Measurements from ENCODE around the gene SLC25A13.

Gene SLC25A13

DNA sequence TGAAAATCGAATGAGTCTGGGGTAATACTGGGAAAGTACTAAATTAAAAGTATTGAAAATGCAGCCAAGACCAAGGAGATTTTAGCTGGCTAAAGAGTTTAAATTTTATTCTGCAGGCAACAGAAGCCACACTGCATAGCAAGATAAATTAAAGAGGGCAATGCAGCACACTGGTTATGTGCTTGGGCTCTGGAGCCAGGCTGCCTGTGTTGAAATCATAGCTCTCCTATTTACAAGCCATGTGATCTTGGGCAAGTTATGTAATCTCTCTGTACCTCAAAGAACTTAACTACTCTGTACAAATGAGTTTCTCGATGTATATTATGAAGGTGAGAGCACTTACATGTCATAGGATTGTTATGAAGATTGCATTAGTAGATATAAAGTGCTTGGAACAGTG is 9.9 kb downstream of the SLC25A13 start:
- Histone ChIP-seq H3K4me1 (ENCODE audit: control insufficient read depth in 1 of 2, insufficient read depth in 1 of 2, low read depth in 1 of 2, low read length in 1 of 2) (peaks cover 32 to 39% of the 10 kb centered on the region in 2 experiments), H3K9me3 (no peaks in the 10 kb centered on the region), H3K27ac (peak overlapping the region; percentile 47), H3K36me3 (no peaks in the 10 kb centered on the region), H3K27me3 (no peaks in the 10 kb centered on the region), H3K4me3 (ENCODE audit: low read depth in 1 of 2, low read length in 1 of 2) (no peak overlapping the region)
- TF ChIP-seq, protein P1, sequence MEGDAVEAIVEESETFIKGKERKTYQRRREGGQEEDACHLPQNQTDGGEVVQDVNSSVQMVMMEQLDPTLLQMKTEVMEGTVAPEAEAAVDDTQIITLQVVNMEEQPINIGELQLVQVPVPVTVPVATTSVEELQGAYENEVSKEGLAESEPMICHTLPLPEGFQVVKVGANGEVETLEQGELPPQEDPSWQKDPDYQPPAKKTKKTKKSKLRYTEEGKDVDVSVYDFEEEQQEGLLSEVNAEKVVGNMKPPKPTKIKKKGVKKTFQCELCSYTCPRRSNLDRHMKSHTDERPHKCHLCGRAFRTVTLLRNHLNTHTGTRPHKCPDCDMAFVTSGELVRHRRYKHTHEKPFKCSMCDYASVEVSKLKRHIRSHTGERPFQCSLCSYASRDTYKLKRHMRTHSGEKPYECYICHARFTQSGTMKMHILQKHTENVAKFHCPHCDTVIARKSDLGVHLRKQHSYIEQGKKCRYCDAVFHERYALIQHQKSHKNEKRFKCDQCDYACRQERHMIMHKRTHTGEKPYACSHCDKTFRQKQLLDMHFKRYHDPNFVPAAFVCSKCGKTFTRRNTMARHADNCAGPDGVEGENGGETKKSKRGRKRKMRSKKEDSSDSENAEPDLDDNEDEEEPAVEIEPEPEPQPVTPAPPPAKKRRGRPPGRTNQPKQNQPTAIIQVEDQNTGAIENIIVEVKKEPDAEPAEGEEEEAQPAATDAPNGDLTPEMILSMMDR (IDR thresholded peaks at IDR 0.05): no peak

DNA sequence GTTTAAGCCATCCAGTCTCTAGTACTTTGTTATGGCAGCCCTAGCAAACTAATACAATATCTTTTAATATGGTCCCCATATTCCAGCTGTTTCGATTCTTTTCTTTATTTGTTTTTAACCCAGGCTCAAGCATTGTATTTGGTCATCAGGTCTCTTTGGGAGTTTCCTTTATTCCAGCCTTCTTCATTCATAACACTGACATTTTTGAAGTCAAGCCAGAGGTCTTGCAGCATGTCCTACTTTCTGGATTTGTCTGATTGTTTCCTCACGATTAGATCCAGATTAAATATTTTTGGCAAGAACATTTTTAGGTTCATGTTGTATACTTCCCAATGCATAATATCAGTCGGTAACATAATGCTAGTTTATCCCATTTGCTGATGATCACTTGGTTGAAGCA is 11.8 kb downstream of the SLC25A13 start:
- TF ChIP-seq, protein P1 (IDR thresholded peaks at IDR 0.05): no peak
- H3K36me3 ChIP-seq: no peaks in the 10 kb centered on the region
- no peaks in the 10 kb centered on the region for H3K9me3 ChIP-seq
- H3K4me1 ChIP-seq (ENCODE audit: control insufficient read depth in 1 of 2, insufficient read depth in 1 of 2, low read depth in 1 of 2, low read length in 1 of 2): peaks cover 42 to 48% of the 10 kb centered on the region in 2 experiments
- no peaks in the 10 kb centered on the region for H3K27me3 ChIP-seq
- H3K27ac ChIP-seq: no peak overlapping the region
- H3K4me3 ChIP-seq (ENCODE audit: low read depth in 1 of 2, low read length in 1 of 2): no peak overlapping the region

DNA sequence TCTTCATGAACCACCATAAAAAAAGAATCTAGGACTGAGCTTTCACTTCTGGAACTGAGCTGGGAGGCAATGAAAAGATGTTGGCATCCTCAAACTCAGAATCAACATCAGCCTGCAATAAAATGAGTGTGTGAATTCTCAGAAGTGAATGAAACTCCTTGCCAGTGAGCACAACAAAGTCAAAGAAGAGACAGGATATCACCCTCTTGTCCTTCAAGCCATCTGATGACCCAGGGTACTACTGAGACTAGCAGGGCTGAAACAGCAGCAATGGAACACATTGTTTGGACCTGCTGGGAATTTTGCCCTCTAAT is 13.0 kb downstream of the SLC25A13 start:
- no peak overlapping the region for H3K4me3 ChIP-seq (ENCODE audit: low read depth in 1 of 2, low read length in 1 of 2)
- H3K36me3 ChIP-seq: no peaks in the 10 kb centered on the region
- TF ChIP-seq, protein P1 (IDR thresholded peaks at IDR 0.05): no peak
- no peaks in the 10 kb centered on the region for H3K9me3 ChIP-seq
- H3K27me3 ChIP-seq: no peaks in the 10 kb centered on the region
- peaks cover 30 to 36% of the 10 kb centered on the region in 2 experiments for H3K4me1 ChIP-seq (ENCODE audit: control insufficient read depth in 1 of 2, insufficient read depth in 1 of 2, low read depth in 1 of 2, low read length in 1 of 2)
- H3K27ac ChIP-seq: no peak overlapping the region

DNA sequence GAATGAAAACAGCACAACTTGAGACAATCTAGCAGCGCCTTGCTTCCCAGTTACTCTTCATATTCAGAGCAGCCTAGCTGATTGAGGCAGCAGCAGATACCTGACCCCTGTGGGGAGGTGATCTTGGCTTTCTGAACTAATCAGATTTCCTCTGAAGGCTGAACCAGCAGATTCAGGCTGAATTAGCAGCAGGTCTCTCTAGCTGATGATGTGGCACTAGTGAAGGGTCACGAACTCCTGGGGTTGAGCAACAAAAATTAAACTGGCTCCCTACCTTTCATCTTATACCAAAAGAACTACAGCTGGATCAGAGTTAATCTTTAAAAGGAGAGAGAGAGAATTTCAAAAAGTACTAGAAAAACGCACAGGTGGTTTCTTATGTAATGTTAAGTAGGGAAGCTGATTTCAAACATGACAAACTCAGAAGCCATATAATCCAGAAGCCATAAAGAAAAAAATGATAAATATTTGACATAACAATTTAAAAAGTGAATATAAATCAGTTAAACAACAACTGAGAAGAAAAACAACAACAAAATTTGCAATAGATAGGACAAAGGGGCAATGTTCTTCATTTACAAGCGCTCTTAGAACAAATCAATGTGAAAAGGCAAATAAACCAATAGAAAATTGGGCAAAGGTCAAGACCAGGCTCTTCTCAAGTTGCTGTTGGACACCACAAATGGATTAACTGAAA is 13.5 kb downstream of the SLC25A13 start:
- Histone ChIP-seq H3K36me3 (no peaks in the 10 kb centered on the region), H3K4me1 (ENCODE audit: control insufficient read depth in 1 of 2, insufficient read depth in 1 of 2, low read depth in 1 of 2, low read length in 1 of 2) (peaks cover 26 to 31% of the 10 kb centered on the region in 2 experiments), H3K27ac (no peak overlapping the region), H3K9me3 (no peaks in the 10 kb centered on the region), H3K27me3 (no peaks in the 10 kb centered on the region), H3K4me3 (ENCODE audit: low read depth in 1 of 2, low read length in 1 of 2) (no peak overlapping the region)
- TF ChIP-seq, protein P1 (IDR thresholded peaks at IDR 0.05): no peak

DNA sequence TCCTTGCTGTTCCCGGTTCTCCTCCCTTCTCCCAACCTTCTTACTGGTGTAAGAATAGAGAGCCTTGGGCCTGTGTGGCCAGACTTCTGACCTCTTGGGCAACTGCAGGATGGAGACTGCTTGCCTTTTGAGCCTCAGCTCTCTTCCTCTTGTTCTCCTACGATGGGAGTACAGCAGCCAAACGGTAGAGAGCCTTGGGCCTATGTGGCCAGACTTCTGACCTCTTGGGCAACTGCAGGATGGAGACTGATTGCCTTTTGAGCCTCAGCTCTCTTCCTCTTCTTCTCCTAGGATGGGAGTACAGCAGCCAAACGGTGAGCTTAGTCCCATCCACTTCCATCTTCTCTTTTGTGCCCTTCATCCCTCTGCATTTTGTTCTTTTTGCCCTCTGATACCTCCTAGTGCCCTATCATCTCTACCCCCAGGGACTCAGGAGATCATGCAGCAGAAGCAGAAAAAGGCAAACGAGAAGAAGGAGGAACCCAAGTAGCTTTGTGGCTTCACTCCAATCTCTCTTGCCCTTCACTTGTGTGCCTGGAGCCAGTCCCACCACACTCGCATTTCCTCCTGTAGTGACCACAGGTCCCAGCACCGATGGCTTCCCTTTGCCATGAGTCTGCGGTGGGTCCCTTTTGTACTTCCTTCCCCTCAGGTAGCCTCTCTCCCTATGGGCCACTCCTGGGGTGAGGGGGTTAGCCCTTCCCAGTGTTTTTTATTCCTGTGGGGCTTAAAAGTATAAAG is 15.3 kb downstream of the SLC25A13 start:
- no peaks in the 10 kb centered on the region for H3K9me3 ChIP-seq
- H3K36me3 ChIP-seq: no peaks in the 10 kb centered on the region
- TF ChIP-seq, protein P1 (IDR thresholded peaks at IDR 0.05): no peak
- no peak overlapping the region for H3K4me3 ChIP-seq (ENCODE audit: low read depth in 1 of 2, low read length in 1 of 2)
- H3K27me3 ChIP-seq: no peaks in the 10 kb centered on the region
- peaks cover 15 to 16% of the 10 kb centered on the region in 2 experiments for H3K4me1 ChIP-seq (ENCODE audit: control insufficient read depth in 1 of 2, insufficient read depth in 1 of 2, low read depth in 1 of 2, low read length in 1 of 2)
- H3K27ac ChIP-seq: peak overlapping the region; percentile 66

All from neutrophil (primary cell).